ENCODE measurements around the gene OR6C76. TPM values are rescaled to one million over a fixed set of nuclear protein-coding genes. Genes with fewer than 3 reads are reported as not detected.

OR6C76 gene
- polyA plus RNA-seq, 1 donor (not counting 4 experiments of a cell fraction or from before 2014, with no cell fraction given): not detected

GRCh38 chr12:55416961-55417360 lies 9.1 kb upstream of the OR6C76 start:
- TF ChIP-seq EZH2 (IDR thresholded peaks at IDR 0.05; ENCODE audit: low read length): no peak
- TF ChIP-seq CTCF (optimal IDR thresholded peaks at IDR 0.05 in 1 of 3, IDR thresholded peaks at IDR 0.05 in 1 of 3, conservative IDR thresholded peaks at IDR 0.05 in 1 of 3; ENCODE audit: extremely low read depth in 1 of 3, insufficient read depth in 2 of 3, low read length in 3 of 3): no peak
- Histone ChIP-seq H3K4me3 (ENCODE audit: control insufficient read depth in 2 of 3, extremely low read depth in 1 of 3, insufficient read depth in 2 of 3, low read depth in 1 of 3, low read length in 3 of 3) (no peak overlapping the region), H3K9me1 (ENCODE audit: control insufficient read depth, extremely low read depth, insufficient read depth, low read length) (no peaks in the 10 kb centered on the region), H3K79me2 (ENCODE audit: control insufficient read depth, insufficient read depth, low read length) (no peaks in the 10 kb centered on the region), H3K9ac (ENCODE audit: control insufficient read depth, extremely low read depth, insufficient read depth, low read length) (no peak overlapping the region), H4K20me1 (ENCODE audit: control insufficient read depth, extremely low read depth, insufficient read depth, low read length) (no peaks in the 10 kb centered on the region), H3K27me3 (ENCODE audit: control insufficient read depth, extremely low read depth, insufficient read depth, low read length) (no peaks in the 10 kb centered on the region), H3K36me3 (ENCODE audit: control insufficient read depth in 2 of 2, extremely low read depth in 1 of 2, insufficient read depth in 2 of 2, low read length in 2 of 2) (no peaks in the 10 kb centered on the region), H3K27ac (ENCODE audit: control insufficient read depth, insufficient read depth, low read length) (no peak overlapping the region), H2AFZ (ENCODE audit: control insufficient read depth, low read length) (no peak overlapping the region), H3K4me2 (ENCODE audit: control insufficient read depth, extremely low read depth, insufficient read depth, low read depth, low read length) (no peak overlapping the region), H3K4me1 (ENCODE audit: control insufficient read depth, extremely low read depth, insufficient read depth, low read length) (no peaks in the 10 kb centered on the region), H3K9me3 (ENCODE audit: control insufficient read depth, low read depth, low read length) (no peaks in the 10 kb centered on the region)
- DNase-seq (ENCODE audit: low read depth, low spot score) (no peak), FAIRE-seq (no peak)
- dilution Hi-C loops (cut with MboI; ENCODE audit: extremely low pct_ligation_motif_present, low sequenced_read_pairs): no loop called here

- Histone ChIP-seq H3K36me3 (ENCODE audit: control insufficient read depth in 2 of 2, extremely low read depth in 1 of 2, insufficient read depth in 2 of 2, low read length in 2 of 2) (no peaks in the 10 kb centered on the region), H3K9ac (ENCODE audit: control insufficient read depth, extremely low read depth, insufficient read depth, low read length) (no peak overlapping the region), H3K4me2 (ENCODE audit: control insufficient read depth, extremely low read depth, insufficient read depth, low read depth, low read length) (no peak overlapping the region), H3K4me3 (ENCODE audit: control insufficient read depth in 2 of 3, extremely low read depth in 1 of 3, insufficient read depth in 2 of 3, low read depth in 1 of 3, low read length in 3 of 3) (no peak overlapping the region), H3K27me3 (ENCODE audit: control insufficient read depth, extremely low read depth, insufficient read depth, low read length) (no peaks in the 10 kb centered on the region), H3K4me1 (ENCODE audit: control insufficient read depth, extremely low read depth, insufficient read depth, low read length) (no peaks in the 10 kb centered on the region), H2AFZ (ENCODE audit: control insufficient read depth, low read length) (no peak overlapping the region), H3K79me2 (ENCODE audit: control insufficient read depth, insufficient read depth, low read length) (no peaks in the 10 kb centered on the region), H3K27ac (ENCODE audit: control insufficient read depth, insufficient read depth, low read length) (no peak overlapping the region), H3K9me1 (ENCODE audit: control insufficient read depth, extremely low read depth, insufficient read depth, low read length) (no peaks in the 10 kb centered on the region), H3K9me3 (ENCODE audit: control insufficient read depth, low read depth, low read length) (no peaks in the 10 kb centered on the region), H4K20me1 (ENCODE audit: control insufficient read depth, extremely low read depth, insufficient read depth, low read length) (no peaks in the 10 kb centered on the region)
- no peak for TF ChIP-seq EZH2 (IDR thresholded peaks at IDR 0.05; ENCODE audit: low read length)
- TF ChIP-seq CTCF (optimal IDR thresholded peaks at IDR 0.05 in 1 of 3, IDR thresholded peaks at IDR 0.05 in 1 of 3, conservative IDR thresholded peaks at IDR 0.05 in 1 of 3; ENCODE audit: extremely low read depth in 1 of 3, insufficient read depth in 2 of 3, low read length in 3 of 3): no peak
- FAIRE-seq: no peak
- dilution Hi-C loops (cut with MboI; ENCODE audit: extremely low pct_ligation_motif_present, low sequenced_read_pairs): no loop called here
- DNase-seq (ENCODE audit: low read depth, low spot score): no peak
Observed at GRCh38 chr12:55420307-55420962, 5.6 kb upstream of the OR6C76 start.

All from keratinocyte (primary cell).